ENCODE results near the gene RNF6. TPM values are rescaled to one million over a fixed set of nuclear protein-coding genes. Genes with fewer than 3 reads are reported as not detected.
A peak's percentile ranks its signal among the peaks of the same experiment; 100 is the strongest.

Gene RNF6
- total RNA-seq, 4 donors from 2014 or later: 18.8 to 29.5 (median 23.2) TPM

DNA sequence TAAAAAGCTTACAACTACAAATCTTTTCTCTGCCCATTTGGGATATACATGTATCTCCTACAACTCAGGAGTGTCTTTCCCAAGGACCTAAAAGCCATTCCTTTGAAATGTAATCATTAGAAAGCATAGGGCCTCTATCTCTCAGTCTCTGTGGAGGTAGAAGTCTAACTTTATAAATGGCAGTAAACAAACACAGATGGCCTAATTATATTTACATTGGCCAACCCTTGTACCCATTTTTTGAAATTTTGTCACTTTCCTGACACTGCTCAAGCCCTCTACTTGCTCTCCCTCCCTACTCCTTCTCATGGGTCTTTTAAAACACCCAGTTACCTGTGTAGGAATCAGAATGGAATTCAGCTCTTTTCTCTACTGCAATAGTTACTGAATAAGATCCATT, 24.8 kb downstream of the RNF6 start:
- H3K4me1 ChIP-seq: no peaks in the 10 kb centered on the region
- peaks cover 0 to 32% (median 0%) of the 10 kb centered on the region in 3 donors for H3K9me3 ChIP-seq
- H3K36me3 ChIP-seq: peaks cover 0 to 6% of the 10 kb centered on the region in 2 donors
- no peak for TF ChIP-seq EP300 (IDR thresholded peaks at IDR 0.05)
- no peak for TF ChIP-seq POLR2AphosphoS5 (IDR thresholded peaks at IDR 0.05)
- TF ChIP-seq, protein P1, sequence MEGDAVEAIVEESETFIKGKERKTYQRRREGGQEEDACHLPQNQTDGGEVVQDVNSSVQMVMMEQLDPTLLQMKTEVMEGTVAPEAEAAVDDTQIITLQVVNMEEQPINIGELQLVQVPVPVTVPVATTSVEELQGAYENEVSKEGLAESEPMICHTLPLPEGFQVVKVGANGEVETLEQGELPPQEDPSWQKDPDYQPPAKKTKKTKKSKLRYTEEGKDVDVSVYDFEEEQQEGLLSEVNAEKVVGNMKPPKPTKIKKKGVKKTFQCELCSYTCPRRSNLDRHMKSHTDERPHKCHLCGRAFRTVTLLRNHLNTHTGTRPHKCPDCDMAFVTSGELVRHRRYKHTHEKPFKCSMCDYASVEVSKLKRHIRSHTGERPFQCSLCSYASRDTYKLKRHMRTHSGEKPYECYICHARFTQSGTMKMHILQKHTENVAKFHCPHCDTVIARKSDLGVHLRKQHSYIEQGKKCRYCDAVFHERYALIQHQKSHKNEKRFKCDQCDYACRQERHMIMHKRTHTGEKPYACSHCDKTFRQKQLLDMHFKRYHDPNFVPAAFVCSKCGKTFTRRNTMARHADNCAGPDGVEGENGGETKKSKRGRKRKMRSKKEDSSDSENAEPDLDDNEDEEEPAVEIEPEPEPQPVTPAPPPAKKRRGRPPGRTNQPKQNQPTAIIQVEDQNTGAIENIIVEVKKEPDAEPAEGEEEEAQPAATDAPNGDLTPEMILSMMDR (IDR thresholded peaks at IDR 0.05): no peak
- TF ChIP-seq POLR2A (IDR thresholded peaks at IDR 0.05): no peak
- no peak overlapping the region for H3K4me3 ChIP-seq
- no peak for ATAC-seq
- no peaks in the 10 kb centered on the region for H3K27me3 ChIP-seq
- H3K27ac ChIP-seq: no peak overlapping the region

DNA sequence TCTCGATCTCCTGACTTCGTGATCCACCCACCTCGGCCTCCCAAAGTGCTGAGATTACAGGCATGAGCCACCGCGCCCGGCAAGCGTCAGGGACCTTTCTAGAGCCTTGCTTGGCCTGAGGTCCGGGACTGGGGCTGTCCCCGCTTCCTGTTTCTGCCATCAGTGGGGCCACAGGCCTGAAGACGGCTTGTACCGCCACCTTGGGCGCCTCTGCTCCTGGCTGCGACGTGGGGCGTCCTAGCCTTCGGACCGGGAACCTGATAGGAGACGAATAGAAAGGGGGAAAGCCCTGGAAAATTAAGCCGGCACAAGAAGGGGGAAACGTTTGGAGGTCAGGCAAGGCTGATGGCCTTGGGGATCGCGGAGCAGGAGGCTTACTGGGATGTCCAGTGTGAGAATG, 35.1 kb downstream of the RNF6 start:
- TF ChIP-seq EP300 (IDR thresholded peaks at IDR 0.05) (no peak), POLR2A (IDR thresholded peaks at IDR 0.05) (no peak)
- TF ChIP-seq, protein P1 (IDR thresholded peaks at IDR 0.05): no peak
- no peaks in the 10 kb centered on the region for H3K27me3 ChIP-seq
- ATAC-seq: no peak
- H3K9me3 ChIP-seq: no peaks in the 10 kb centered on the region
- no peaks in the 10 kb centered on the region for H3K36me3 ChIP-seq
- peak overlapping the region in 3 of 4 donors; percentile 9 to 86 (median 84) for H3K27ac ChIP-seq
- H3K4me1 ChIP-seq: peaks cover 0 to 22% (median 4%) of the 10 kb centered on the region in 3 donors
- H3K4me3 ChIP-seq: peak overlapping the region; percentile 62 to 67
- WGBS, 2 donors (ENCODE audit: low coverage in 1 of 2): 38% methylated on average over 6 of the region's 22 CpGs; no CpG with 5 or more reads in 1 of the 2 donors

DNA sequence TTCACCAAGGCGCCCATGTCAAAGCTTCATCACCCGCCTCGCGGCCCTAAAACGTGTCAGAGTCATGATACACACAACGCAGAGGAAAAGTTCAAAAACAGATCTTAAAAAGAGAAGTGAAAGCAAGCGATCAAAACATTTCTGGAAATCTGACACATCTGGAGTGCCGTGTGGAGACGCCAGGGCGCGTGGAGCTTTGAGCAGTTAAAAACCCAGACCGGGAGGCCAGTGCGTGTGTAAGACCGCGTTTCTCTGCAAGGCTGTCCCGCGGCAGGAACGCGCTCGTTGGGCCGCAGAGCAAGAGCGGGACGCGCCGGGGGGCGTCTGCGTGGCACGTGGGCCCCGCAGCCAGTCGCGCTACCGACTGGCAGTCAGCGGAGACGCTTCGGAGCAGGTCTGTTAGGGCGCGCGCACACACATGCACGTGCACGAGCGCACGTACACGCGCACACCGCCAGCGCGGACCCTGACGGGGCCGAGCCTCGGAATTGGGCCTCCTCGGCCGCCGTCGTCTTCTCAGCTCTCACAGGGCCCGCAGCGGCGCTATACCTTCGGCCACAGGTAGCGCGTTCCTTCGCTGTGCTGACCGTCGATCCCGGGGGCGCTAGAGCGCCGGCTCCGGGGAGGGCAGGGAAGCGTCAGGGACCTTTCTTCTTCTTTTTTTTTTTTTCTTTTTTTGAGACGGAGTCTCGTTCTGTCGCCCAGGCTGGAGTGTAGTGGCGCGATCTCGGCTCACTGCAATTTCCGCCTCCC, 35.8 kb downstream of the RNF6 start:
- Histone ChIP-seq H3K27ac (peak overlapping the region; percentile 39 to 86 (median 82)), H3K4me3 (peak overlapping the region; percentile 62 to 67), H3K36me3 (no peaks in the 10 kb centered on the region), H3K27me3 (no peaks in the 10 kb centered on the region), H3K4me1 (peaks cover 0 to 22% (median 4%) of the 10 kb centered on the region in 3 donors), H3K9me3 (no peaks in the 10 kb centered on the region)
- WGBS, 2 donors (ENCODE audit: low coverage in 1 of 2): 0 to 3% methylated on average over 6 to 37 of the region's 76 CpGs
- ATAC-seq: peak; percentile 94
- TF ChIP-seq, protein P1 (IDR thresholded peaks at IDR 0.05): peak in 3 of 4 experiments; percentile 44 to 52 (median 48)
- TF ChIP-seq POLR2AphosphoS5 (IDR thresholded peaks at IDR 0.05) (peak; percentile 83), EP300 (IDR thresholded peaks at IDR 0.05) (no peak)

DNA sequence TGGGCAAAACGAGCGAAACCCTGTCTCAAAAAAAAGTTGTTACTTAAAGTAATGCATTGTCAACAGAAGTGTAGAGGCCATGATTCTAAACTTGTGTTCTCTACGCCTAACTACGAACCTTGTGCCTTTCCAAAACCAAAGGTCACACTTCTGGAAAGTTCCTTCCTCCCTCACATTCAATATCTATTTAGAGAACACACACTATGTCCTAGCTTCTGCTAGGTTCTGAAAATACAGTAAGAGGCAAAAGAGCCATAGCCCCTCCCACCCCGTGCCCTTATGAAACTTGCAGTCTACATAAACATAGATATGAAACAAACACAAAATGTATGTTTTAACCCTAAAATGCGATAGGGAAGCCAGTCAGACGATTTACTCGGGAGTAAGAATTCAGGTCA, 36.4 kb downstream of the RNF6 start:
- TF ChIP-seq POLR2A (IDR thresholded peaks at IDR 0.05) (no peak), EP300 (IDR thresholded peaks at IDR 0.05) (no peak), POLR2AphosphoS5 (IDR thresholded peaks at IDR 0.05) (no peak)
- TF ChIP-seq, protein P1 (IDR thresholded peaks at IDR 0.05): no peak
- WGBS, 2 donors (ENCODE audit: low coverage in 1 of 2): 15 to 71% methylated on average over 5 of the region's 8 CpGs
- H3K27me3 ChIP-seq: no peaks in the 10 kb centered on the region
- H3K9me3 ChIP-seq: no peaks in the 10 kb centered on the region
- H3K27ac ChIP-seq: peak overlapping the region; percentile 39 to 86 (median 82)
- peak overlapping the region; percentile 62 to 67 for H3K4me3 ChIP-seq
- peak; percentile 5 for ATAC-seq
- peaks cover 0 to 22% (median 4%) of the 10 kb centered on the region in 3 donors for H3K4me1 ChIP-seq
- H3K36me3 ChIP-seq: no peaks in the 10 kb centered on the region

DNA sequence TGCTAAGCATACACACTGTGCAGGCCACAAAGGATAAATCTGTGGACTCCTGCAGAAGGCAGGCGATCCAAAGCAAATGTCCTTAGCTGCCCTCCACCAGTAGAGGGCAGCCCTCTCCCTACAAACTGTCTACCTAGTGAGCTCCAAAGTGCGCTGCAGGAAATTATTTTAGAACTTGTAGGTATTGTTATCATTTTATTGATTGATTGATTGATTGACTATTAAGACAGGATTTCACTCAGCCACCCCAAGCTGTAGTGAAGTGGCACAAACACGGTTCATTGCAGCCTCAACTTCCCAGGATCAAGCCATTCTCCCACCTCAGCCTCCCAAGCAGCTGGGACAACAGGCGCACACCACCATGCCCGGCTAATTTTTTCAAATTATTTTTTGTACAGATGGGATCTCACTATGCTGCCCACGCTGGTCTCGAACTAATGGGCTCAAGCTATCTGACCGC, 37.3 kb downstream of the RNF6 start:
- peak; percentile 54 for ATAC-seq
- Histone ChIP-seq H3K4me1 (peaks cover 0 to 22% (median 4%) of the 10 kb centered on the region in 3 donors), H3K4me3 (no peak overlapping the region), H3K27me3 (no peaks in the 10 kb centered on the region), H3K36me3 (no peaks in the 10 kb centered on the region), H3K9me3 (no peaks in the 10 kb centered on the region), H3K27ac (no peak overlapping the region)
- WGBS, 2 donors (ENCODE audit: low coverage in 1 of 2): 66 to 74% methylated on average over 6 to 8 of the region's 8 CpGs
- no peak for TF ChIP-seq EP300 (IDR thresholded peaks at IDR 0.05)
- TF ChIP-seq, protein P1 (IDR thresholded peaks at IDR 0.05): peak; percentile 79 to 92 (median 84)

Measured in gastroesophageal sphincter (tissue), 4 donors.